Stimulated activated CD8-positive, alpha-beta memory T cell treated with anti-CD3 and anti-CD28 coated beads, Interleukin-15, amount 100 ng/mL, for 48 hours (primary cell): ENCODE measurements around the gene TGM4.

Experiments
- DNase-seq, 2 donors: peaks; one replicate each; pipeline ENCODE4 v3.0.0-alpha.2; 2020; ENCODE audit warnings: low read depth in 2 of 2

Gene TGM4

DNA sequence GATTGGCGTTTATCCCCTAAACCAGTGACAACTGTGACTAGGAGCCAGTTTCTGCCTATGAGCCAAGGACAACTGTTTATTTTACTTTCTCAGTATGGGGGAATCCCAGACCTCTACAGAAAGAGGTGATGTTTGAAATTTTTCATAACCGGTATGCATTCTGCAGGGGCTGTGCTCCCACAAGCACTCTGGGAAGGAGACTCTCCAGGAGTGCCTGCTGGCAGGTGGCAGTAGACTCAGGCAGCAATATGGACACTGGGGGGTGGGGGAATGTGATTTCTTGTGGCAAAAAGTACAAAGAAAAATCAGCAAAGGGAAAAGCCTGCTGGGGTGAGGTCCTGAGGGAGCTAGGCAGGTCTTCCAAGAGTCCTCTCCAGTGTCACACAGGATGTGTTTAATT is 5.9 kb downstream of the TGM4 start:
- no peak for DNase-seq

- DNase-seq = no peak
These were observed 9.0 kb downstream of the TGM4 start for GRCh38 chr3:44883213-44883955.

DNA sequence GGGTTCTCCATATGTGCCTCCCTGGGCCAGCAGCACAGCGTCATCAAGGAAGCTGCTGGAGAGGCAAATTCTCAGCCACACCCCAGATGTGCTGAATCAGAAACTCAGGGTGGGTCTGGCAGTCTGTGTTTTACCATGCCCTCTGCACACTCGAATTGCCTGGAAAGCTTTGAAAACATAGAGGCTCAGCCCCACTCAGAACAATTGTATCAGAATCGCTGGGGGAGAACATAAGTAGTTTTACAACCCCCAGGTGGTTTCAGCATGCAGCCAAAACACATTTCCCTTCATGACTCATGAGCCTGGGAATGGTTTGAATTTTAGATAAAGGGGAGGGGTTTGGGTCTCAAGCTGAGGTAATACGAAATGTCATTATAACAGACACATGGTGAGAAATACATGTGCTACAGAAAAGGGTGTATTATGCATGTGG is 9.6 kb downstream of the TGM4 start:
- DNase-seq = no peak

DNA sequence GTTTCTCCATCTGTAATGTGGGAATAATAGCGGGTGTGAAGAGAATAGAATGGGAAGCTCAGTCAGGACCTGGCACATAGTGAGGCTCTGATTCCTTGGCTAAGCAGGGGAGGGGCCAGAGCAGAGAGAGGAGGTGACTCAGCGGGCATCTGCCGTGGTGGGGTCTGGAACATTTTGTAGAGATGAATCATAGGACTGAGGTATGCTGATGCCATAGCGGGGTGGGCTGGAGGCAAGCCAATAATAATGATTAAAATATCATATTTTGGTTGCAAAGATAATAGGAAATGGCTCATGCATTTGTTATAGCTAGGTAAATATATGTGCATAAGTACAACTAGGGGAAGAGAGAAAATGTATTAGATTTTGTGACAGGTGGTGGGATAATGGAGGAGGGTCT is 11.2 kb downstream of the TGM4 start:
- no peak for DNase-seq

DNA sequence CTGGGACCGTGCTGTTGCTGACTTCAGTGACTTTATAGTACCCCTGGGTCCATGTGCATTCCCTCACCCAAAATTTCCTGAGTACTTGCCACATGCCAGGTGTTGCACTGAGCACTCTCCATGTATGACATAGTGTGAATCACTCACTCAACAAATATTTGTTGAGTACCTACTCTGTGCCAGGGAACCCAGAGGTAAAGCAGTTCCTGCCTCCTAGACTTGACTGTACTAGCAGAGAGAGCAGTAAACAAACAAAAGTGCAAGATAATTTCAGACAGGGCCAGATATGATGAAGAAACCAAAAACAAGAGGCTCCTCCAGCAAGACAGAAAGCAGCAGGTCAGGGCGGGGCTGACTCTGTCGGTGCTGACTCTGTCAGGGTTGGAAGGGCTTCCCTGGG is 12.2 kb downstream of the TGM4 start:
- no peak for DNase-seq

DNA sequence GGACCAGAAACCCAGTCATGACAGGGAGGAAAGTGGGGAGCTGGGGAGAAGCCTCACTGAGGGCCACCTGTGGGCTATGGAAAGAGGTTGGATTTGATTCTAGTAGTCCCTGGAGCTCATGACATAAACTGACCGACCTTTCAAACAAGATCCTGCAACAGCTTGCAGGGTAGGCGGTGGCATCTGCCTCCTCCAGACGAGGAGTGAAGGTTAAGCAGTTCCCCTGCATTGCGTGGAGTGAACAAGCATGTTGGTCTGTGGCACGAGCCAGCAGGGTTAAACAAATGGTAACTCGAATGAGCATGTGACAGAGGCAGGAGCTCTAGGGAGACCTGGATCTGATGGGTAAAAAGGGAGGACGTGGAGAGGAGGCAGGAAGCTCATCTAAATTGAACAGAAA is 12.7 kb downstream of the TGM4 start:
- no peak for DNase-seq

- DNase-seq = no peak
These were observed 15.8 kb downstream of the TGM4 start for GRCh38 chr3:44890258-44890657.

DNA sequence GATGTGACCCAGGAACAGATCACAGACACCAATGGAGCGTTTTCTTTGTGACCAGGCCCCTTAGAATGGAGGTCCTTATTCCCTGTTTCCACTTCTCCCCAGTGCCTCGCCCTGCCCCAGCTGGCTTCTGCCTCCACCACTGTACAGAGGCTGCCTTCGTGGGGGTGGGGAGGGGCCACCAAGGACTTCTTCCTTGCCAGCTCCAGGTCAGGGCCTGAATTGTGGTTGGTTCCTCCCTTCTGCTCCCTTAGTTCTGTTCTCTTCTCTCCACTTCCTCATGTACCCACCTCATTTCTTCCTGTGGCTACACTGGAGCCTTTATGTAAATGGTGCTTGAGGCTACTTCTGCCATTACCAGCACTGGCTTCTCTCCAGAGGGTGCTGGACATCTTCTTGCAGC is 16.4 kb downstream of the TGM4 start:
- DNase-seq = no peak

DNA sequence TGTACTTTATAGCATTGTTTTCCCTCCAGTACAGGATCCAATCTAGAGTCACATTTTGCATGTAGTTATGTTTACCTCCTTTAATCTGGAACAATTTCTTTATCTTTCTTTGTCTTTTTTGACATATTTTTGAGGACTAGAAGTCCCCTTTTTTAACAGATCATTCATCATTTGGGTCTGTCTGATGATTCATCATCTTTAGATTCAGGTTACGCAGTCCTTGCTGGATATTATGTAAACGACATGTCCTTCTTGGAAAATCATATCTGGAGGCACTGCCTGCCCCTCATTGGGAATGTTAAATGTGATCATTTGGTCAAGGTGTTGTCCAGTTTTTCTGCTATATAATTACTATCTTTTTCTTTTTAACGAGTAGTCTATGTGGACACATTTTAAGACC is 18.3 kb downstream of the TGM4 start:
- DNase-seq = no peak

DNA sequence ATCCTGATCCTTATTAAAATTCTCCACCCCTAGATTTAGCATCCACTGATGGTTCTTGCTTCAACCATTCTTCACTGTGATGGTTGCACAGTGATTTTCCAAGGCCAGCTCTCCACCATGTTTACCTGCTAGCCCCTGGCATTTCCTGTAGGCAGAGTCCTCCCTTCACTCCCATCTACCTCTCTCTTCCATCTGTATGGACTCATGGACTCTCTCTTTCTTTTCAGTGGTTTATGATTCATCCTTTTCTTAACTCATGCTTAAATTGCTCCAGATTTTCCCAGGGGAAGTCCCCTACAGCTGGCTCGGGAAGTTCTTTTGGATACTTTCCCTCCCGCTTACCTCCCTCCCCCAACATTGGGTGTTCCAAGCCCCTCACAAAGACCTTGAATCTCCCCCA is 18.7 kb downstream of the TGM4 start:
- DNase-seq = no peak

DNA sequence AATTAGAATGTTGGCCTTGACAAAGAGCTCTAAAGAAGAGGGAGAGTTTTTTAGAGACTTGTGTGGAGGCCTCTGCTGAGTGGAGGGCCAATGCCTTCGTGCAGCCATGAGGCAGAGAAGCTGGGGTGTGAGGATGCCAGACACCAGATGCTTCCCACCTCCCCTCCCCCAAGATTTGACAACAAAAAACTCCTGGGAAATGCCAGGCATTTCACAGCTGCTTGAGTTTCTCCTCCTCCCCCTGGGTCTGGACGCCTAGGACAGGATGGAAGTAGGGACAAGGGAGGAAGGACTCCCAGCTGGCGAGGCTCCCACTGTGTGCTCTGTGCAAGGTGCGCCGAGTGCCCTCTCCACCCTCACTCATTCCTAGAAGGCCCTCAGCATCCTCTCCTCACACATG is 20.1 kb downstream of the TGM4 start:
- DNase-seq = no peak

GRCh38 chr3:44896440-44896839 is 22.0 kb downstream of the TGM4 start:
- no peak for DNase-seq

DNA sequence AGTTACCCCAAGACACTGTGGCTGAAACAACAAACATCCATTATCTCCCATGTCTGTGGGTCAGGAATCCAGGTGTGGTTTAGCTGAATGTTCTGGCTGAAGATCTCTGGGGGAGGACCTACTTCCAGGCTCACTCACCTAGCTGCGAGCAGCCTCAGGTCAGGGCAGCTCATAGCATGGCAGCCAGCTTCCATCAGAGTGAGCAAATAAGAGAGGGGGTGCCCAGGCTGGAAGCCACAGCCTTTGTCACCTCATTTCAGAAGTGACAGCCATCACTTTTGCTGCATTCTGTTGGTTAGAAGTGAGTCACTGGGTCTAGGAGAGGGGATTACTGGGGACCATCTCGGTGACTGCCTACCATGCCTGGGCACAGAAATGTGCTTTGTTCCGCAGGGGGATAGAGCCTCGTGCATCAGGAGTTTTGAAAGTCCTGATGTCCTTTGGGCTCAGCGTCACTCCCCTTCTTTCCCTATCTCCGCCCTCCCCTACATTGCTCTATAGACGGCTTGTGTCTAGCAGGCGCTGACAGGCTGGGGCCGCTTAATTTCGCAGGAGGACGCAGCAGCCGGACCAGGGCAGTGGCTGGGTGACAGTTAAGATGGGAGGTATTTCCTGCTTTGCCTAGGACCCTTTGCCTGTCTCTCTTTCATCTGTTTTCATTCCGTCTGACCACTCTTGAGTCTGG is 25.4 kb downstream of the TGM4 start:
- DNase-seq = no peak

GRCh38 chr3:44902628-44903027 is 28.2 kb downstream of the TGM4 start:
- DNase-seq = no peak

- no peak for DNase-seq
These were observed 28.9 kb downstream of the TGM4 start for GRCh38 chr3:44903314-44903713.

- DNase-seq = no peak
These were observed 29.3 kb downstream of the TGM4 start for GRCh38 chr3:44903751-44904150.

GRCh38 chr3:44905446-44906157 is 31.2 kb downstream of the TGM4 start:
- DNase-seq = no peak

- peak in 1 of 2 donors; percentile 14 for DNase-seq
These were observed 32.6 kb downstream of the TGM4 start for GRCh38 chr3:44906997-44907396.

DNA sequence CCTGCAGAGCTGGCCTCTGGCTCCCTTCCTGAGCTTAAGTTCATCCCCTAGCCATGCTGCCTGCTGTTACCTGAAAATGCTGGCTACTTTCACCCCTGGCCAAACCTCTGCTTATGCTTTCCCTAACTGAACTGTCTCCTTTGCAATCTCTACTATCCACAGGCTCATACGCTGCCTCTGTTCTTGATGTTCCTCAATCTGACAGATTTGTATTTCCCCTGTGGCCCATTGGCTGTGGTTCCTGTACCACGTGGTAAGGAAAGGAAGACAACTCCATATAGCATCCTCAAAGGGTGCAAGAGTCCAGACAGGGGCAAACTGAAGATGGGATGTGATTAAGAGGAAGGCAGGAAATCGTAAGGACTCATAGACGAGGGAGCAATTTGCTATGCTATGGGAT is 33.2 kb downstream of the TGM4 start:
- DNase-seq = no peak

- no peak for DNase-seq
These were observed 34.7 kb downstream of the TGM4 start for GRCh38 chr3:44909063-44909462.

GRCh38 chr3:44910693-44911092 is 36.3 kb downstream of the TGM4 start:
- no peak for DNase-seq

GRCh38 chr3:44913868-44914468 is 39.6 kb downstream of the TGM4 start:
- DNase-seq = peak; percentile 25 to 36

DNA sequence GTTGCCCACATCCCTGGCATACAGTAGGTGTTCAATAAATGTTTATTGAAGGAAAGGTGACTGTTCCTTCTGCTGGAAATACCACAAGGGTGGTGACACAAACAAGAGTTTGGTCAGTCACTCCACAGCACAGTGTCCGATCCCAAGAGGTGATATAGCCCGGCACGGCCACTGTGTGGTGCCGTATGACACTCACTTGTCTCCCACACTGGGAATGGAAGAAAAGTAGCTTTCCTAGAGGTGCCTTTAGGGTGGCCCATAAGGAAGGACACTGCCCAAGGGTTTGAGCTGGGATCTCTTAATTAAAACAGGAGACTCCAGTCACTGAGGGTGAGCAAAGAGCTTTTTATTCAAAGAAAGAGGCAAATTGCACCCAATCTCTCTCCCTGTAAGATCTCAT is 40.5 kb downstream of the TGM4 start:
- DNase-seq = no peak
